RWPE1 (cell line): ENCODE data around the gene LTO1.

ENCODE experiments used
- CTCF ChIA-PET: fragments of 350-600 bp; sonication (Branson Sonifier 250); formaldehyde crosslinking; extraction: SDS; loops from one replicate; lab custom pipeline; 2021; lab: Yijun Ruan, JAX
- POLR2A ChIA-PET: fragments of 400-600 bp; formaldehyde crosslinking; extraction: SDS; loops from one replicate; lab custom pipeline; 2020; ENCODE audit warnings: antibody characterized with exemption; ENCODE audit not compliant: low non-redundant PET; lab: Yijun Ruan, JAX
- DNase-seq: peaks from one replicate; pipeline ENCODE4 v3.0.0; 2012; ENCODE audit warnings: low spot score
- H3K27ac ChIP-seq: fragments of 450-650 bp; 2 replicates; pipeline ENCODE4 v1.5.1; 2017
- TF ChIP-seq, protein P1 (sequence below): fragments of 450-650 bp; conservative IDR thresholded peaks from 2 replicates; pipeline ENCODE4 v1.5.1; 2017; ENCODE audit warnings: low read depth, mild to moderate bottlenecking

LTO1 gene

DNA sequence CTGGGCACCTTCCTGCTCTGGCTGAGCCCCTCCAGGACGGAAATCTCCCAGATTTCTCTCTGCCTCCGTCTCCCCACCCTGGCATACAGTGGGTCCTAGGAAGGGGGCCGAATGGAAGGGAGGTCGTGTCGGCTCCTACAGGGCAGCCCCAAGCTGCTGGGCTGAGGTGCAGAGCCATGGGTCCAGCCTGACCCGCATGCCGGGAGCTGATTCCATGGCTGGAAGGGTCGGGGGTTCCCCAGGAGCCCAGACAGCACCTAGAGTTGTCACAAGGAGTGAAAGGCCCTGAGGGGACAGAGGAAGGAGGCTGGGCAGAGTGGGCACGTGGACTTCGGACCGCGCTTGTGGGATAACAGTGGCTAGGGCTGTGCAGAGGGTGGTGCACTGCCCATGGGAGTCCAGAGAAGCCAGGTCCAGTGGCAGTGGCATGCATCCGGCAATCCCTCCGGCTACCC is 17.7 kb downstream of the LTO1 start:
- POLR2A ChIA-PET, result no interaction called here
- TF ChIP-seq, protein P1, sequence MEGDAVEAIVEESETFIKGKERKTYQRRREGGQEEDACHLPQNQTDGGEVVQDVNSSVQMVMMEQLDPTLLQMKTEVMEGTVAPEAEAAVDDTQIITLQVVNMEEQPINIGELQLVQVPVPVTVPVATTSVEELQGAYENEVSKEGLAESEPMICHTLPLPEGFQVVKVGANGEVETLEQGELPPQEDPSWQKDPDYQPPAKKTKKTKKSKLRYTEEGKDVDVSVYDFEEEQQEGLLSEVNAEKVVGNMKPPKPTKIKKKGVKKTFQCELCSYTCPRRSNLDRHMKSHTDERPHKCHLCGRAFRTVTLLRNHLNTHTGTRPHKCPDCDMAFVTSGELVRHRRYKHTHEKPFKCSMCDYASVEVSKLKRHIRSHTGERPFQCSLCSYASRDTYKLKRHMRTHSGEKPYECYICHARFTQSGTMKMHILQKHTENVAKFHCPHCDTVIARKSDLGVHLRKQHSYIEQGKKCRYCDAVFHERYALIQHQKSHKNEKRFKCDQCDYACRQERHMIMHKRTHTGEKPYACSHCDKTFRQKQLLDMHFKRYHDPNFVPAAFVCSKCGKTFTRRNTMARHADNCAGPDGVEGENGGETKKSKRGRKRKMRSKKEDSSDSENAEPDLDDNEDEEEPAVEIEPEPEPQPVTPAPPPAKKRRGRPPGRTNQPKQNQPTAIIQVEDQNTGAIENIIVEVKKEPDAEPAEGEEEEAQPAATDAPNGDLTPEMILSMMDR, result no peak
- no peak overlapping the region for H3K27ac ChIP-seq
- CTCF ChIA-PET, result interaction anchor here (1.4 to 1.5 kb wide), 2 partner anchors 13 to 556 kb away, joined by 4 to 8 read pairs; no protein-coding TSS in a partner anchor
- DNase-seq, result no peak

DNA sequence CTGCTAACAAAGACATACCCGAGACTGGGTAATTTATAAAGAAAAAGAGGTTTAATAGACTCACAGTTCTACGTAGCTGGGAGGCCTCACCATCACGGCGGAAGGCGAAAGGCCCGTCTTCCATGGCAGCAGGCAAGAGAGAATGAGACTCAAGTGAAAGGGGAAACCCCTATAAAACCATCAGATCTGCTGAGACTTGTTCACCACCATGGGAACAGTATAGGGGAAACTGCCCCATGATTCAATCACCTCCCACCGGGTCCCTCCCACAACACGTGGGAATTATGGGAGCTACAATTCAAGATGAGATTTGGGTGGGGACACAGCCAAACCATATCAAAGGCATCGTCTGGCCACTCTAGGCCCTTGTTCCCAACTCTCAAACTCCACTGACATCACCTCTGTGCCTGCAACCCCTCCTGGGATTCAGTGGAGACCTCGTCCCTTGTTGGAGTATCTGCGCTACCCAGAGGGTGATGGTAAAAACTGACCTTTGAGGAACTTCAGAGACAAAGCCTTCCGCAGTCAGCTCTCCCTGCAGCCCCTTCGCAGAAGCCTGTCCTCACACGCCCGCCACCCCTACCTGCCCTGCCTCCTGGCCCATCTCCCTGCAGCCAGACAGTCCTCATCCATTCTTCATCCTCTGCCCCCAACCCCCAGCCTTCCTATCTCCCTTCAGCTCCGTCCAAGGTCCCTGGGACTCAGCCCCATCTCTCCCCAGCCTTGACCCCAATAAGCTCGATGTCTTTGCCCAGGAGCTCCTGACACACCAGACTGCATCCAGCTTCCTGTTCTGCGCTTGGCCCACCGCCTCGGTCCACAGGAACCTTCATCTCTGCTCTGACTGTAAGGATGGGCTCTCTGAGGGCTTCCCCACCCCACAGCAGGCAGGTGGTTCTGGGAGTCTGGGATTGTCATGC is 18.4 kb downstream of the LTO1 start:
- CTCF ChIA-PET, result interaction anchor here (0.6 to 3.0 kb wide), 4 partner anchors 13 to 655 kb away, joined by 3 to 12 read pairs (median 4); no protein-coding TSS in a partner anchor
- DNase-seq, result no peak
- TF ChIP-seq, protein P1, result no peak
- POLR2A ChIA-PET, result no interaction called here
- no peak overlapping the region for H3K27ac ChIP-seq

DNA sequence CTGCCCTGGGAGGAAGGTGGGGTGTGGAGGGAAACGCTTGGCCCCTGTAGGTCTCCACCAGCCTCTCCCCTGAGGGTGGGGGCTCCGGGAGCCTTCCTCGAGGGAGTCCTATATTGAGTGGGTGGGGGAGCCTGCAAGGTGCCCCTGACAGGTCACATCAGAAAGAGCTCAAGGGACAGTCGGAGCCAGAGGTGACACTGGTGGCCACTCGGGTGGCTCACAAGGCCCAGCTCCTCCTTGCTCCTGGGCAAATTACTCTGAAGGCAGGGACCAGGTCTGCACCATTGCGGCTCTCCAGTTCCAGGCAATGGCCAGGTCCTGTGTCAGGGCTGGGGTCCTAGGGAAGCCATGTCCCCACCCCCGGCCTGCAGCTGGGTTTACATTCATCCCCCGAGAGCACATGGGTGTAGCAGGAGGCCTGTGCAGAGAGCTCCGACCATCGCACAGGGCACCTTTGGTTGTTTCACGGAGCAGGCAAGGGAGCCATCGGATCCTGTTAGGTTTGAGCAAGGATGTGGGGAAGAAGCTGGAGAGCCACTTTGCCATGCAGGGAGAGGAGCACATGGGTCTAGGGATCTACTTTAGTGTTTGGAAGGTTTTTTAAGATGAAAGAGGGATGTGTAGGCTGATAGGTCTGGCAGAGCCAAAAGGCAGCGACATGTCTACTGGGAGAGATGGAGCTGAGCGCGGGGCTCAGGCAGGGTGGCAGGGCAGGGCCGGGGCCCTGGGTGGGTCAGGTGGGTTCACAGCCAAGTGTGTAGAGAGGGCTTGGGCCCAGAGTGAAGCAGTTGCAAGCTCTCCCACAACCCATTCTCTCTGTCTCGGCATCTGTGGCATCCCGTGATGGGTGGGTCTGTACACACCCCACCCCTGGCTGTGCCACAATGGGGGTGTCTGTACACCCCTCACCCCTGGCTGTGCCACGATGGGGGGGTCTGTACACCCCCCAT is 19.4 kb downstream of the LTO1 start:
- TF ChIP-seq, protein P1, result no peak
- CTCF ChIA-PET, result interaction anchor here (0.6 to 3.0 kb wide), 4 partner anchors 14 to 654 kb away, joined by 3 to 12 read pairs (median 3); no protein-coding TSS in a partner anchor
- peak overlapping the region; percentile 48 for H3K27ac ChIP-seq
- no peak for DNase-seq
- POLR2A ChIA-PET, result no interaction called here

DNA sequence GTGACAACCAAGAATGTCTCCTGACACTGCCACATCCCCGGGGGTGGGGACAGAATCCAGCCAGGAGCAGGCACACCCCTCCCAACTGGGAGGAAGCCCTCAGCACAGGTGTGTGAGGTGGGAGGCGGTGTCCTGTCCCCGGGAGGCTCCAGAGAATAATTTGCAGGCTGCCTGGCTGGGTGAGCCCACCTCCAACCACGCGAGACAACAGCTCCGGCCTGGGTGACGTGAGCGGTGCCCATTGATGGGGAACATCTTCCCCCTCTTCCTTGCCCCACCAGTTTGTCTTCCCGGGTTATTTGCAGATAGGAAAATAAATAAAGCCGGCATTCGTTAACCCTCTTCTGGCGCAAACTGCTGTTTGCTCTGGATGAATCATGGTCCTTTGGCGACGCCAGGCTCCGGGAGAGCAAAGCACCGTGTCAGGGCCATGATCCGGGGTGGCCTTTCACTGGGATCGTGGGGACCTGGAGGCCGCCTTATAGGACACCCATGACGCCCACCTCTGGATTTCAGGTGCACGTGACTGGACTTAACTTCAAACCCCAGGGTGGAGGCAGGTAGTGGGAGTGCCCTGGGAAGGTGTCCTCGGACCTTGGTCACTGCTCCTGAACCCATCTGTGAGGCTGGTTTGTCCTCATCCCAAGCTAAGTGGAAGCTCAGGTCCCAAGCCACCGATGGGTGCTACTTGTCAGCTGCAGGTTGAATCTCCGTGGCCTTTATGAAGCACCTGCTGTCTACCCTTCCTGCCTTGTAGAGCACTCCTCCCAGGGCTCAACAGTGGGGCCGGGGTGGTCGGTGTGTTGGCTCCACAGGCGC is 20.3 kb downstream of the LTO1 start:
- ChIA-PET CTCF (interaction anchor here (0.6 to 3.0 kb wide), 3 partner anchors 15 to 523 kb away, joined by 3 to 12 read pairs (median 3); no protein-coding TSS in a partner anchor), POLR2A (no interaction called here)
- DNase-seq, result no peak
- TF ChIP-seq, protein P1, result no peak
- H3K27ac ChIP-seq, result peak overlapping the region; percentile 48

DNA sequence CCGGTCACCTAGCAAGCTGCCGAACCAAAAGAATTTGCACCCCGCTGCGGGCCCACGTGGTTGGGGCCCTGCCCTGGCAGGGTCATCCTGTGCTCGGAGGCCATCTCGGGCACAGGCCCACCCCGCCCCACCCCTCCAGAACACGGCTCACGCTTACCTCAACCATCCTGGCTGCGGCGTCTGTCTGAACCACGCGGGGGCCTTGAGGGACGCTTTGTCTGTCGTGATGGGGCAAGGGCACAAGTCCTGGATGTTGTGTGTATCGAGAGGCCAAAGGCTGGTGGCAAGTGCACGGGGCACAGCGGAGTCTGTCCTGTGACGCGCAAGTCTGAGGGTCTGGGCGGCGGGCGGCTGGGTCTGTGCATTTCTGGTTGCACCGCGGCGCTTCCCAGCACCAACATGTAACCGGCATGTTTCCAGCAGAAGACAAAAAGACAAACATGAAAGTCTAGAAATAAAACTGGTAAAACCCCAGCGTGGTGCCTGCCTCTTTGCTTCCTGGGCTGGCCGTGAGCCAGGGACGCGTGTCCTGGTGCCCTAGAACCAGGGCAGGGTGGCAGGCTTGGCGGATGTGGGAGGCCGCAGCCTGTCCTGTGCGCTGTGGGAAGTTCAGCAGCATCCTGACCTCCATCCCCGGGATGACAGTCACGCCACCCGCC is 21.0 kb downstream of the LTO1 start:
- CTCF ChIA-PET, result interaction anchor here (3.0 kb wide), 1 partner anchor 16 kb away, joined by 12 read pairs; no protein-coding TSS in a partner anchor
- TF ChIP-seq, protein P1, result no peak

More for the DNA sequence above, 21.0 kb downstream of the LTO1 start:
- no peak for DNase-seq
- H3K27ac ChIP-seq, result peak overlapping the region; percentile 48
- POLR2A ChIA-PET, result no interaction called here
